K562 (cell line): Measurements from ENCODE around the gene MAMDC2.

ENCODE experiments used
- BRCA1 ChIP-seq, 2 experiments: fragments of 450-650 bp in 1 of 2; sonication (generic) in 1 of 2; formaldehyde crosslinking in 1 of 2; IDR thresholded peaks; 2 replicates each; pipeline versions ENCODE4 v1.5.0 to v1.6.1; 2017 to 2020; ENCODE audit warnings: mild to moderate bottlenecking in 1 of 2, missing genetic modification reagents in 1 of 2
- GABPB2 ChIP-seq: fragments of 250-450 bp; sonication (Bioruptor Pico); conservative IDR thresholded peaks from 2 replicates; pipeline ENCODE4 v1.5.1; 2021; ENCODE audit warnings: mild to moderate bottlenecking
- LCOR ChIP-seq: sonication (generic); formaldehyde crosslinking; IDR thresholded peaks from 2 replicates; pipeline ENCODE4 v1.8.0; 2022; ENCODE audit warnings: mild to moderate bottlenecking, missing genetic modification reagents
- PRPF4 ChIP-seq: fragments of 200-400 bp; formaldehyde crosslinking; IDR thresholded peaks from one replicate; pipeline ENCODE4 v1.6.1; 2017; ENCODE audit warnings: low read length, low read depth, mild to moderate bottlenecking; ENCODE audit not compliant: insufficient read depth, poor library complexity, severe bottlenecking
- YY1 ChIP-seq, 3 experiments: IDR thresholded peaks; 2 replicates each; pipeline ENCODE4 v1.6.1; 2011; ENCODE audit warnings: low read length in 2 of 3, mild to moderate bottlenecking in 2 of 3, moderate library complexity in 2 of 3, borderline replicate concordance in 1 of 3, control low read depth in 1 of 3, low read depth in 1 of 3; ENCODE audit not compliant: insufficient read depth in 3 of 3, insufficient replicate concordance in 2 of 3, control insufficient read depth in 1 of 3, insufficient read length in 1 of 3; ENCODE audit errors: extremely low read depth in 1 of 3
- ZBTB17 ChIP-seq: fragments of 450-650 bp; formaldehyde crosslinking; IDR thresholded peaks from 2 replicates; pipeline ENCODE4 v1.4.0; 2020; ENCODE audit warnings: mild to moderate bottlenecking
- ZNF274 ChIP-seq: IDR thresholded peaks from 2 replicates; pipeline ENCODE4 v1.6.1; 2011; ENCODE audit warnings: low read depth, mild to moderate bottlenecking, low read length, moderate library complexity, borderline replicate concordance
- TF ChIP-seq, protein P1 (sequence below), 3 experiments: IDR thresholded peaks in 2 of 3; conservative IDR thresholded peaks in 1 of 3; 2 replicates each; pipeline ENCODE4 v1.5.1; 2011 to 2012; ENCODE audit warnings: low read length in 3 of 3, mild to moderate bottlenecking in 3 of 3, control low read depth in 2 of 3, improper control_type of control experiment in 1 of 3, inconsistent platforms in 1 of 3, low read depth in 1 of 3, mixed read lengths in 1 of 3, moderate library complexity in 1 of 3; ENCODE audit not compliant: insufficient read depth in 2 of 3
- TF ChIP-seq, protein P2 (sequence below): fragments of 250-450 bp; sonication (Bioruptor Pico); IDR thresholded peaks from 2 replicates; pipeline ENCODE4 v1.5.0; 2020; ENCODE audit warnings: mild to moderate bottlenecking, borderline replicate concordance
- TF ChIP-seq, protein P3 (sequence below), 2 experiments: fragments of 450-650 bp in 1 of 2; IDR thresholded peaks; 2 replicates each; pipeline ENCODE4 v1.6.1; 2011 to 2017; ENCODE audit warnings: low read depth in 2 of 2, antibody characterized with exemption in 1 of 2, borderline replicate concordance in 1 of 2, low read length in 1 of 2, mild to moderate bottlenecking in 1 of 2, mixed read lengths in 1 of 2; ENCODE audit not compliant: control insufficient read depth in 1 of 2
- TF ChIP-seq, protein P4 (sequence below), 2 experiments: fragments of 450-650 bp; IDR thresholded peaks; 2 replicates each; pipeline ENCODE4 v1.6.1; 2016

DNA sequence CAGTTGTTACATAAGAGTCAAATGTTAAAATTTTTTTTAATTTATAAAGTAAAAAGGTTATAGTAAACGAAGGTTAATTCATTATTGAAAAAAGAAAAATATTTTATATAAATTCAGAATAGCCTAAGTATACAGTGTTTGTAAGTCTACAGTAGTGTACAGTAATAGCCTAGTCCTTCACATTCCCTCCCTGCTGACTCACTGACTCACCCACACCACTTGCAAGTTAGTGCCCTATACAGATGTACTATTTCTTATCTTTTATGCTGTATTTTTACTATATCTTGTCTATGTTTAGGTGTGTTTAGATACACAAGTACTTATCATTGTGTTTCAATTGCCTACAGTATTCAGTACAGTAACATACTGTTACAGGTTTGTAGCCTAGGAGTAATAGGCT, 57.6 kb downstream of the MAMDC2 start:
- TF ChIP-seq PRPF4 (no peak), YY1 (IDR thresholded peaks at IDR 0.05; ENCODE audit: borderline replicate concordance in 1 of 3, control insufficient read depth in 1 of 3, extremely low read depth in 1 of 3, insufficient read depth in 3 of 3, insufficient read length in 1 of 3, insufficient replicate concordance in 2 of 3, low read depth in 1 of 3, low read length in 2 of 3) (no peak), BRCA1 (IDR thresholded peaks at IDR 0.05) (no peak), BRCA1 (CRISPR knock-in tag; IDR thresholded peaks at IDR 0.05) (no peak), ZBTB17 (CRISPR knock-in tag) (no peak), GABPB2 (CRISPR knock-in tag) (no peak), LCOR (no peak), ZNF274 (no peak)
- TF ChIP-seq, protein P1, sequence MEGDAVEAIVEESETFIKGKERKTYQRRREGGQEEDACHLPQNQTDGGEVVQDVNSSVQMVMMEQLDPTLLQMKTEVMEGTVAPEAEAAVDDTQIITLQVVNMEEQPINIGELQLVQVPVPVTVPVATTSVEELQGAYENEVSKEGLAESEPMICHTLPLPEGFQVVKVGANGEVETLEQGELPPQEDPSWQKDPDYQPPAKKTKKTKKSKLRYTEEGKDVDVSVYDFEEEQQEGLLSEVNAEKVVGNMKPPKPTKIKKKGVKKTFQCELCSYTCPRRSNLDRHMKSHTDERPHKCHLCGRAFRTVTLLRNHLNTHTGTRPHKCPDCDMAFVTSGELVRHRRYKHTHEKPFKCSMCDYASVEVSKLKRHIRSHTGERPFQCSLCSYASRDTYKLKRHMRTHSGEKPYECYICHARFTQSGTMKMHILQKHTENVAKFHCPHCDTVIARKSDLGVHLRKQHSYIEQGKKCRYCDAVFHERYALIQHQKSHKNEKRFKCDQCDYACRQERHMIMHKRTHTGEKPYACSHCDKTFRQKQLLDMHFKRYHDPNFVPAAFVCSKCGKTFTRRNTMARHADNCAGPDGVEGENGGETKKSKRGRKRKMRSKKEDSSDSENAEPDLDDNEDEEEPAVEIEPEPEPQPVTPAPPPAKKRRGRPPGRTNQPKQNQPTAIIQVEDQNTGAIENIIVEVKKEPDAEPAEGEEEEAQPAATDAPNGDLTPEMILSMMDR (IDR thresholded peaks at IDR 0.05 in 2 of 3, conservative IDR thresholded peaks at IDR 0.05 in 1 of 3; ENCODE audit: insufficient read depth in 2 of 3, low read depth in 1 of 3, low read length in 3 of 3), result no peak
- TF ChIP-seq, protein P2, sequence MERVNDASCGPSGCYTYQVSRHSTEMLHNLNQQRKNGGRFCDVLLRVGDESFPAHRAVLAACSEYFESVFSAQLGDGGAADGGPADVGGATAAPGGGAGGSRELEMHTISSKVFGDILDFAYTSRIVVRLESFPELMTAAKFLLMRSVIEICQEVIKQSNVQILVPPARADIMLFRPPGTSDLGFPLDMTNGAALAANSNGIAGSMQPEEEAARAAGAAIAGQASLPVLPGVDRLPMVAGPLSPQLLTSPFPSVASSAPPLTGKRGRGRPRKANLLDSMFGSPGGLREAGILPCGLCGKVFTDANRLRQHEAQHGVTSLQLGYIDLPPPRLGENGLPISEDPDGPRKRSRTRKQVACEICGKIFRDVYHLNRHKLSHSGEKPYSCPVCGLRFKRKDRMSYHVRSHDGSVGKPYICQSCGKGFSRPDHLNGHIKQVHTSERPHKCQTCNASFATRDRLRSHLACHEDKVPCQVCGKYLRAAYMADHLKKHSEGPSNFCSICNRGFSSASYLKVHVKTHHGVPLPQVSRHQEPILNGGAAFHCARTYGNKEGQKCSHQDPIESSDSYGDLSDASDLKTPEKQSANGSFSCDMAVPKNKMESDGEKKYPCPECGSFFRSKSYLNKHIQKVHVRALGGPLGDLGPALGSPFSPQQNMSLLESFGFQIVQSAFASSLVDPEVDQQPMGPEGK (CRISPR knock-in tag), result no peak
- TF ChIP-seq, protein P3, sequence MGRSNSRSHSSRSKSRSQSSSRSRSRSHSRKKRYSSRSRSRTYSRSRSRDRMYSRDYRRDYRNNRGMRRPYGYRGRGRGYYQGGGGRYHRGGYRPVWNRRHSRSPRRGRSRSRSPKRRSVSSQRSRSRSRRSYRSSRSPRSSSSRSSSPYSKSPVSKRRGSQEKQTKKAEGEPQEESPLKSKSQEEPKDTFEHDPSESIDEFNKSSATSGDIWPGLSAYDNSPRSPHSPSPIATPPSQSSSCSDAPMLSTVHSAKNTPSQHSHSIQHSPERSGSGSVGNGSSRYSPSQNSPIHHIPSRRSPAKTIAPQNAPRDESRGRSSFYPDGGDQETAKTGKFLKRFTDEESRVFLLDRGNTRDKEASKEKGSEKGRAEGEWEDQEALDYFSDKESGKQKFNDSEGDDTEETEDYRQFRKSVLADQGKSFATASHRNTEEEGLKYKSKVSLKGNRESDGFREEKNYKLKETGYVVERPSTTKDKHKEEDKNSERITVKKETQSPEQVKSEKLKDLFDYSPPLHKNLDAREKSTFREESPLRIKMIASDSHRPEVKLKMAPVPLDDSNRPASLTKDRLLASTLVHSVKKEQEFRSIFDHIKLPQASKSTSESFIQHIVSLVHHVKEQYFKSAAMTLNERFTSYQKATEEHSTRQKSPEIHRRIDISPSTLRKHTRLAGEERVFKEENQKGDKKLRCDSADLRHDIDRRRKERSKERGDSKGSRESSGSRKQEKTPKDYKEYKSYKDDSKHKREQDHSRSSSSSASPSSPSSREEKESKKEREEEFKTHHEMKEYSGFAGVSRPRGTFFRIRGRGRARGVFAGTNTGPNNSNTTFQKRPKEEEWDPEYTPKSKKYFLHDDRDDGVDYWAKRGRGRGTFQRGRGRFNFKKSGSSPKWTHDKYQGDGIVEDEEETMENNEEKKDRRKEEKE (IDR thresholded peaks at IDR 0.05; ENCODE audit: borderline replicate concordance in 1 of 2, control insufficient read depth in 1 of 2, low read depth in 2 of 2, low read length in 1 of 2), result no peak
- TF ChIP-seq, protein P4, sequence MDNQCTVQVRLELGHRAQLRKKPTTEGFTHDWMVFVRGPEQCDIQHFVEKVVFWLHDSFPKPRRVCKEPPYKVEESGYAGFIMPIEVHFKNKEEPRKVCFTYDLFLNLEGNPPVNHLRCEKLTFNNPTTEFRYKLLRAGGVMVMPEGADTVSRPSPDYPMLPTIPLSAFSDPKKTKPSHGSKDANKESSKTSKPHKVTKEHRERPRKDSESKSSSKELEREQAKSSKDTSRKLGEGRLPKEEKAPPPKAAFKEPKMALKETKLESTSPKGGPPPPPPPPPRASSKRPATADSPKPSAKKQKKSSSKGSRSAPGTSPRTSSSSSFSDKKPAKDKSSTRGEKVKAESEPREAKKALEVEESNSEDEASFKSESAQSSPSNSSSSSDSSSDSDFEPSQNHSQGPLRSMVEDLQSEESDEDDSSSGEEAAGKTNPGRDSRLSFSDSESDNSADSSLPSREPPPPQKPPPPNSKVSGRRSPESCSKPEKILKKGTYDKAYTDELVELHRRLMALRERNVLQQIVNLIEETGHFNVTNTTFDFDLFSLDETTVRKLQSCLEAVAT (IDR thresholded peaks at IDR 0.05), result no peak
